Endothelial cell of umbilical vein (primary cell): ENCODE data around the gene USP43. TPM values are rescaled to one million over a fixed set of nuclear protein-coding genes. Genes with fewer than 3 reads are reported as not detected.

Experiments
- BruUV-seq: library from RNA; stranded (reverse); fragments of 400-500 nt; replicated peaks from 2 replicates; lab custom pipeline; 2021; lab: Mats Ljungman, UMichigan
- CTCF ChIA-PET: fragments of 300-600, 350-600 bp; sonication (Branson Sonifier 250); formaldehyde crosslinking; loops from one replicate; lab custom pipeline; 2021; ENCODE audit warnings: antibody characterized with exemption, inconsistent platforms; lab: Charles Lee
- POLR2A ChIA-PET: fragments of 300-600, 350-600 bp; sonication (Branson Sonifier 250); formaldehyde crosslinking; loops from one replicate; lab custom pipeline; 2021; ENCODE audit warnings: antibody characterized with exemption, inconsistent platforms; lab: Charles Lee
- DNase-seq: peaks from one replicate; pipeline ENCODE4 v3.0.0-alpha.2; 2011; ENCODE audit warnings: low read depth, low spot score
- FAIRE-seq: peaks from 2 replicates; lab custom pipeline; 2011; peaks lifted over from hg19 to GRCh38; lab: Jason Lieb, UNC
- H2AFZ ChIP-seq: 2 replicates; pipeline ENCODE4 v1.6.0; 2012; ENCODE audit warnings: low read depth, low read length, control low read depth, inconsistent platforms
- H3K27ac ChIP-seq: 2 replicates; pipeline ENCODE4 v1.5.1; 2011; ENCODE audit warnings: low read depth, mild to moderate bottlenecking, control low read depth, low read length, moderate library complexity; ENCODE audit not compliant: insufficient read depth
- H3K27me3 ChIP-seq, 2 experiments: 2 replicates each; pipeline versions ENCODE4 v1.6.0 to v1.6.1; 2011; ENCODE audit warnings: low read length in 2 of 2, mixed read lengths in 1 of 2; ENCODE audit not compliant: control insufficient read depth in 2 of 2, insufficient read depth in 2 of 2
- H3K36me3 ChIP-seq, 2 experiments: 2 replicates in 1 of 2; 3 replicates in 1 of 2; pipeline ENCODE4 v1.5.1; 2011; ENCODE audit warnings: low read length in 2 of 2, mild to moderate bottlenecking in 1 of 2, moderate library complexity in 1 of 2; ENCODE audit not compliant: control insufficient read depth in 2 of 2, insufficient read depth in 2 of 2; ENCODE audit errors: extremely low read depth in 1 of 2
- H3K4me1 ChIP-seq: 3 replicates; pipeline ENCODE4 v1.5.1; 2011; ENCODE audit warnings: mild to moderate bottlenecking, low read length; ENCODE audit not compliant: control insufficient read depth, insufficient read depth; ENCODE audit errors: extremely low read depth
- H3K4me2 ChIP-seq: 2 replicates; pipeline ENCODE4 v1.6.1; 2011; ENCODE audit warnings: low read length, control low read depth, mixed read lengths; ENCODE audit not compliant: insufficient read depth
- H3K4me3 ChIP-seq, 3 experiments: fragments of 200-600 bp in 1 of 3; sonication (generic), shearing (Covaris generic) in 1 of 3; replicated peaks in 1 of 3; 2 replicates each; pipeline ENCODE4 v1.5.1; 2011 to 2016; ENCODE audit warnings: control low read depth in 3 of 3, low read length in 3 of 3, mild to moderate bottlenecking in 2 of 3, inconsistent platforms in 1 of 3, low read depth in 1 of 3, moderate library complexity in 1 of 3; ENCODE audit not compliant: insufficient read depth in 1 of 3
- H3K79me2 ChIP-seq: 2 replicates; pipeline ENCODE4 v1.6.0; 2012; ENCODE audit warnings: low read length, inconsistent platforms; ENCODE audit not compliant: control insufficient read depth, insufficient read depth
- H3K9ac ChIP-seq: replicated peaks from 2 replicates; pipeline ENCODE3; 2011; ENCODE audit warnings: low read length, control low read depth; ENCODE audit not compliant: insufficient read depth; ENCODE audit errors: extremely low read depth
- H3K9me1 ChIP-seq: replicated peaks from 3 replicates; pipeline ENCODE4 v1.6.0; 2011; ENCODE audit warnings: mild to moderate bottlenecking, low read length; ENCODE audit not compliant: control insufficient read depth, insufficient read depth; ENCODE audit errors: extremely low read depth
- H3K9me3 ChIP-seq: replicated peaks from 2 replicates; pipeline ENCODE4 v1.5.1; 2012; ENCODE audit warnings: low read length, inconsistent platforms; ENCODE audit not compliant: control insufficient read depth, insufficient read depth
- H4K20me1 ChIP-seq: replicated peaks from 2 replicates; pipeline ENCODE3; 2011; ENCODE audit warnings: mild to moderate bottlenecking, low read length; ENCODE audit not compliant: control insufficient read depth, insufficient read depth; ENCODE audit errors: extremely low read depth
- EZH2 ChIP-seq: IDR thresholded peaks from 2 replicates; pipeline ENCODE4 v1.6.1; 2012; ENCODE audit warnings: borderline replicate concordance, low read depth, mild to moderate bottlenecking, moderate library complexity, low read length, inconsistent platforms; ENCODE audit not compliant: severe bottlenecking
- FOS ChIP-seq: IDR thresholded peaks from 2 replicates; pipeline ENCODE4 v1.6.1; 2011; ENCODE audit warnings: mild to moderate bottlenecking, low read length, moderate library complexity, borderline replicate concordance; ENCODE audit not compliant: insufficient read depth
- GATA2 ChIP-seq: IDR thresholded peaks from 2 replicates; pipeline ENCODE4 v1.7.0; 2011; ENCODE audit warnings: low read depth, mild to moderate bottlenecking, moderate library complexity, mixed read lengths, low read length; ENCODE audit not compliant: insufficient read length, insufficient read depth
- JUN ChIP-seq: IDR thresholded peaks from 2 replicates; pipeline ENCODE4 v1.6.1; 2011; ENCODE audit warnings: borderline replicate concordance, low read depth; ENCODE audit not compliant: insufficient read length, insufficient read depth
- MAX ChIP-seq: IDR thresholded peaks from 2 replicates; pipeline ENCODE4 v1.6.1; 2011; ENCODE audit not compliant: insufficient read depth, insufficient read length
- MYC ChIP-seq: IDR thresholded peaks from one replicate; pipeline ENCODE4 v1.6.1; 2011; ENCODE audit warnings: mild to moderate bottlenecking, low read depth, low read length
- POLR2A ChIP-seq: IDR thresholded peaks from 2 replicates; pipeline ENCODE4 v1.6.1; 2012; ENCODE audit warnings: low read depth, mild to moderate bottlenecking, control low read depth, low read length
- POLR2AphosphoS5 ChIP-seq: IDR thresholded peaks from 2 replicates; pipeline ENCODE4 v1.6.1; 2012; ENCODE audit warnings: low read depth, mild to moderate bottlenecking, control low read depth, low read length, moderate library complexity; ENCODE audit not compliant: insufficient read depth
- dilution Hi-C: fragments of 300-500 bp; cut with MboI; formaldehyde crosslinking; loops from one replicate; pipeline ENCODE4 v1.15.0; 2019; ENCODE audit warnings: low sequenced_read_pairs; ENCODE audit not compliant: extremely low pct_ligation_motif_present
- intact Hi-C: fragments of 100-400 bp; cut with micrococcal nuclease; formaldehyde crosslinking; loops from one replicate; pipeline ENCODE4 v1.10.0; 2022
- polyA plus RNA-seq, 4 experiments: library from polyadenylated mRNA; depleted of rRNA in 3 of 4; stranded (reverse) in 3 of 4; unstranded in 1 of 4; fragments of >200 nt; gene quantifications; 2 replicates each; pipeline versions ENCODE4 v1.2.1 to v1.2.3, GENCODE V29; 2011 to 2012; ENCODE audit warnings: missing spikeins in 1 of 4
- total RNA-seq: library from RNA; stranded (reverse); gene quantifications from 2 replicates; pipeline ENCODE4 v1.2.3, GENCODE V29; 2021
- TF ChIP-seq, protein P1 (sequence below), 2 donors: IDR thresholded peaks; 1 replicate in 1 of 2; 2 replicates in 1 of 2; pipeline ENCODE4 v1.5.1; 2011; ENCODE audit warnings: low read length in 2 of 2, mild to moderate bottlenecking in 2 of 2, moderate library complexity in 2 of 2, control low read depth in 1 of 2, inconsistent platforms in 1 of 2, low read depth in 1 of 2; ENCODE audit not compliant: insufficient read depth in 1 of 2; ENCODE audit errors: extremely low read depth in 1 of 2

The USP43 gene
- total and polyA plus RNA-seq, 2 donors (not counting 3 experiments of a cell fraction or from before 2014, with no cell fraction given), result 0.01 TPM; not detected in 1

GRCh38 chr17:9769036-9769695 lies 123.8 kb downstream of the USP43 start:
- intact Hi-C loops, result no loop called here
- no peak overlapping the region for H3K9ac ChIP-seq
- no peak for FAIRE-seq

More at GRCh38 chr17:9769036-9769695, 123.8 kb downstream of the USP43 start:
- Histone ChIP-seq H3K9me3 (no peaks in the 10 kb centered on the region), H4K20me1 (no peaks in the 10 kb centered on the region), H3K4me2 (no peak overlapping the region), H3K27ac (no peak overlapping the region), H3K79me2 (no peaks in the 10 kb centered on the region), H3K36me3 (no peaks in the 10 kb centered on the region), H3K4me1 (no peaks in the 10 kb centered on the region), H3K9me1 (no peaks in the 10 kb centered on the region), H3K27me3 (no peaks in the 10 kb centered on the region), H2AFZ (no peak overlapping the region), H3K4me3 (no peak overlapping the region)
- BruUV-seq, result no TSS peak
- TF ChIP-seq GATA2 (no peak), FOS (no peak), POLR2A (no peak), MYC (no peak), POLR2AphosphoS5 (no peak), EZH2 (no peak), JUN (no peak), MAX (no peak)
- TF ChIP-seq, protein P1, sequence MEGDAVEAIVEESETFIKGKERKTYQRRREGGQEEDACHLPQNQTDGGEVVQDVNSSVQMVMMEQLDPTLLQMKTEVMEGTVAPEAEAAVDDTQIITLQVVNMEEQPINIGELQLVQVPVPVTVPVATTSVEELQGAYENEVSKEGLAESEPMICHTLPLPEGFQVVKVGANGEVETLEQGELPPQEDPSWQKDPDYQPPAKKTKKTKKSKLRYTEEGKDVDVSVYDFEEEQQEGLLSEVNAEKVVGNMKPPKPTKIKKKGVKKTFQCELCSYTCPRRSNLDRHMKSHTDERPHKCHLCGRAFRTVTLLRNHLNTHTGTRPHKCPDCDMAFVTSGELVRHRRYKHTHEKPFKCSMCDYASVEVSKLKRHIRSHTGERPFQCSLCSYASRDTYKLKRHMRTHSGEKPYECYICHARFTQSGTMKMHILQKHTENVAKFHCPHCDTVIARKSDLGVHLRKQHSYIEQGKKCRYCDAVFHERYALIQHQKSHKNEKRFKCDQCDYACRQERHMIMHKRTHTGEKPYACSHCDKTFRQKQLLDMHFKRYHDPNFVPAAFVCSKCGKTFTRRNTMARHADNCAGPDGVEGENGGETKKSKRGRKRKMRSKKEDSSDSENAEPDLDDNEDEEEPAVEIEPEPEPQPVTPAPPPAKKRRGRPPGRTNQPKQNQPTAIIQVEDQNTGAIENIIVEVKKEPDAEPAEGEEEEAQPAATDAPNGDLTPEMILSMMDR (IDR thresholded peaks at IDR 0.05; ENCODE audit: extremely low read depth in 1 of 2, insufficient read depth in 1 of 2, low read depth in 1 of 2, low read length in 2 of 2), result no peak
- ChIA-PET CTCF (interaction anchor here (1.0 to 1.4 kb wide), 5 partner anchors 9 to 774 kb away, joined by 4 to 28 read pairs (median 5); partner anchors contain the start of gene CFAP52), POLR2A (no interaction called here)
- dilution Hi-C loops, result no loop called here
- DNase-seq, result no peak
